CD4-positive, alpha-beta T cell treated with Interferon gamma for 1 hour (primary cell): ENCODE data around the gene NDFIP2.

Experiments
- DNase-seq: peaks from one replicate; pipeline ENCODE4 v3.0.0-alpha.2; 2020

NDFIP2 gene

GRCh38 chr13:79480954-79481684 is at the start of gene NDFIP2:
Gene NDFIP2 (plus strand): TSS chr13:79481155. CDS start chr13:79481204, 49 bp downstream.
- DNase-seq: peak; percentile 82

GRCh38 chr13:79432086-79432485 is 48.9 kb upstream of the NDFIP2 start:
- no peak for DNase-seq

- DNase-seq: no peak
These were observed 48.0 kb upstream of the NDFIP2 start for GRCh38 chr13:79432992-79433391.

GRCh38 chr13:79434556-79434955 is 46.4 kb upstream of the NDFIP2 start:
- DNase-seq: no peak

- DNase-seq: no peak
These were observed 45.4 kb upstream of the NDFIP2 start for GRCh38 chr13:79435561-79435990.

GRCh38 chr13:79439275-79439674 is 41.7 kb upstream of the NDFIP2 start:
- DNase-seq: no peak

GRCh38 chr13:79440958-79441528 is 39.9 kb upstream of the NDFIP2 start:
- DNase-seq: no peak

GRCh38 chr13:79442221-79442620 is 38.7 kb upstream of the NDFIP2 start:
- no peak for DNase-seq

GRCh38 chr13:79442706-79443105 is 38.2 kb upstream of the NDFIP2 start:
- no peak for DNase-seq

- DNase-seq: no peak
These were observed 34.8 kb upstream of the NDFIP2 start for GRCh38 chr13:79445968-79446645.

GRCh38 chr13:79447141-79447540 is 33.8 kb upstream of the NDFIP2 start:
- DNase-seq: no peak

GRCh38 chr13:79447741-79448140 is 33.2 kb upstream of the NDFIP2 start:
- no peak for DNase-seq

GRCh38 chr13:79448413-79448812 is 32.5 kb upstream of the NDFIP2 start:
- no peak for DNase-seq

GRCh38 chr13:79450110-79450509 is 30.8 kb upstream of the NDFIP2 start:
- DNase-seq: no peak

GRCh38 chr13:79451500-79451962 is 29.4 kb upstream of the NDFIP2 start:
- DNase-seq: peak; percentile 74

- DNase-seq: no peak
These were observed 28.6 kb upstream of the NDFIP2 start for GRCh38 chr13:79452239-79452913.

- DNase-seq: no peak
These were observed 25.6 kb upstream of the NDFIP2 start for GRCh38 chr13:79455331-79455730.

GRCh38 chr13:79456051-79456450 is 24.9 kb upstream of the NDFIP2 start:
- no peak for DNase-seq

GRCh38 chr13:79456656-79457365 is 24.1 kb upstream of the NDFIP2 start:
- no peak for DNase-seq

GRCh38 chr13:79457390-79457789 is 23.6 kb upstream of the NDFIP2 start:
- no peak for DNase-seq

GRCh38 chr13:79457948-79458347 is 23.0 kb upstream of the NDFIP2 start:
- no peak for DNase-seq

- DNase-seq: no peak
These were observed 22.5 kb upstream of the NDFIP2 start for GRCh38 chr13:79458436-79458835.

GRCh38 chr13:79459906-79460305 is 21.0 kb upstream of the NDFIP2 start:
- no peak for DNase-seq
